Panc1 (cell line): ENCODE results near the gene OGFOD3. TPM values are rescaled to one million over a fixed set of nuclear protein-coding genes. Genes with fewer than 3 reads are reported as not detected.
A peak's percentile ranks its signal among the peaks of the same experiment; 100 is the strongest.

ENCODE experiments used
- ATAC-seq: fragments of 200-7000 bp; cut with Tn5 transposase; 2 replicates; pipeline ENCODE4 v1.9.1; 2020; ENCODE audit warnings: mild to moderate bottlenecking, moderate library complexity
- Bru-seq: library from RNA; stranded (reverse); fragments of 400-500 nt; gene quantifications from one replicate; lab custom pipeline; 2021; lab: Mats Ljungman, UMichigan
- BruChase-seq, 2 experiments: library from RNA; stranded (reverse); fragments of 400-500 nt; gene quantifications; one replicate each; lab custom pipeline; 2021; lab: Mats Ljungman, UMichigan
- BruUV-seq: library from RNA; stranded (reverse); fragments of 400-500 nt; replicated peaks from 2 replicates; lab custom pipeline; 2021; lab: Mats Ljungman, UMichigan
- CTCF ChIA-PET: fragments of 300-600 bp; sonication (Branson Sonifier 250); formaldehyde crosslinking; loops from one replicate; lab custom pipeline; 2022; ENCODE audit warnings: antibody characterized with exemption; lab: Charles Lee
- POLR2A ChIA-PET: fragments of 300-600 bp; sonication (Branson Sonifier 250); formaldehyde crosslinking; loops from one replicate; lab custom pipeline; 2022; ENCODE audit warnings: antibody characterized with exemption; lab: Charles Lee
- DNase-seq: peaks from one replicate; pipeline ENCODE4 v3.0.0-alpha.2; 2010; ENCODE audit warnings: low read depth, low spot score
- H3K27ac ChIP-seq: 2 replicates; pipeline ENCODE4 v1.5.1; 2011; ENCODE audit warnings: mild to moderate bottlenecking, low read length, inconsistent platforms
- H3K27me3 ChIP-seq: fragments of 200-500 bp; sonication (Bioruptor generic); 2 replicates; pipeline ENCODE4 v1.6.0; 2014; ENCODE audit warnings: low read length, inconsistent platforms; ENCODE audit not compliant: control insufficient read depth, insufficient read depth
- H3K36me3 ChIP-seq: fragments of 200-500 bp; sonication (Bioruptor generic); 2 replicates; pipeline ENCODE4 v1.5.1; 2014; ENCODE audit warnings: inconsistent platforms, mild to moderate bottlenecking, low read length, moderate library complexity; ENCODE audit not compliant: control insufficient read depth, insufficient read depth
- H3K4me1 ChIP-seq: 2 replicates; pipeline ENCODE4 v1.5.1; 2011; ENCODE audit warnings: inconsistent platforms, mild to moderate bottlenecking, low read length, moderate library complexity; ENCODE audit not compliant: control insufficient read depth, insufficient read depth
- H3K4me3 ChIP-seq, 2 experiments: 2 replicates each; pipeline ENCODE4 v1.5.1; 2011 to 2012; ENCODE audit warnings: low read depth in 2 of 2, low read length in 2 of 2, mild to moderate bottlenecking in 2 of 2, inconsistent platforms in 1 of 2, moderate library complexity in 1 of 2
- H3K9me3 ChIP-seq: fragments of 200-500 bp; sonication (Bioruptor generic); 2 replicates; pipeline ENCODE4 v1.5.1; 2014; ENCODE audit warnings: low read depth, mild to moderate bottlenecking, inconsistent platforms, low read length, moderate library complexity; ENCODE audit not compliant: control insufficient read depth, insufficient read depth
- CTCF ChIP-seq: fragments of 450-650 bp; IDR thresholded peaks from 2 replicates; pipeline ENCODE4 v1.5.1; 2017; ENCODE audit warnings: mild to moderate bottlenecking
- POLR2AphosphoS5 ChIP-seq: IDR thresholded peaks from 2 replicates; pipeline ENCODE4 v1.6.1; 2012; ENCODE audit warnings: mild to moderate bottlenecking, low read depth, low read length, moderate library complexity
- REST ChIP-seq, 2 experiments: IDR thresholded peaks; 2 replicates each; pipeline ENCODE4 v1.6.1; 2011 to 2012; ENCODE audit warnings: low read depth in 2 of 2, control low read depth in 1 of 2, low read length in 1 of 2, mild to moderate bottlenecking in 1 of 2, moderate library complexity in 1 of 2; ENCODE audit not compliant: insufficient read depth in 1 of 2
- SIN3A ChIP-seq: IDR thresholded peaks from 2 replicates; pipeline ENCODE4 v1.6.1; 2012; ENCODE audit warnings: low read depth, mild to moderate bottlenecking, low read length, moderate library complexity, borderline replicate concordance; ENCODE audit not compliant: insufficient read depth
- TCF7L2 ChIP-seq: IDR thresholded peaks from 2 replicates; pipeline ENCODE4 v1.6.1; 2011; ENCODE audit warnings: mild to moderate bottlenecking, low read depth, low read length, inconsistent platforms
- in situ Hi-C: cut with HindIII; loops from 2 replicates; pipeline ENCODE4 v1.10.0; 2016; ENCODE audit warnings: low sequenced_read_pairs, low pct_unique_long_range_greater_than_20kb
- intact Hi-C: fragments of 100-400 bp; cut with micrococcal nuclease; formaldehyde crosslinking; loops from one replicate; pipeline ENCODE4 v1.10.0; 2022; ENCODE audit not compliant: unreplicated experiment
- long read RNA-seq: library from polyadenylated mRNA; unstranded; transcript quantifications from one replicate; pipeline ENCODE4 v2.0.0, GENCODE V29; 2021; ENCODE audit not compliant: unreplicated experiment
- polyA plus RNA-seq: library from polyadenylated mRNA; unstranded; fragments of >200 nt; gene quantifications from one replicate; pipeline ENCODE4 v1.2.1, GENCODE V29; 2012; ENCODE audit warnings: missing spikeins; ENCODE audit not compliant: insufficient read length
- total RNA-seq: library from RNA; stranded (reverse); gene quantifications from one replicate; pipeline ENCODE4 v1.2.1, GENCODE V29; 2021; ENCODE audit not compliant: unreplicated experiment

The OGFOD3 gene
- total RNA-seq = 53.9 TPM
- polyA plus RNA-seq = 76.1 TPM
- percentile 64 among the genes with signal in this experiment for Bru-seq, nascent RNA
- BruChase-seq, experiment 1, labeled RNA remaining after a 2-hour chase = percentile 65 among the genes with signal in this experiment
- percentile 74 among the genes with signal in this experiment for BruChase-seq, experiment 2, labeled RNA remaining after a 6-hour chase
- long read RNA-seq, full-length matches to known transcripts = 58 of 87 reads
- long read RNA-seq, partial matches to known transcripts = 5 of 87 reads
- long read RNA-seq, other reads (novel, unspliced or antisense) = 24 of 87 reads

GRCh38 chr17:82418001-82418986, at the start of gene OGFOD3, which contains the start of gene HEXD:
OGFOD3 (minus strand) TSS chr17:82418586; CDS start chr17:82418485, 101 bp downstream.
HEXD (plus strand) TSS chr17:82418347; CDS start chr17:82419800, 1,453 bp downstream.
- DNase-seq = no peak
- H3K4me1 ChIP-seq = peaks cover 15% of the 10 kb centered on the region
- POLR2A ChIA-PET = no interaction called here
- intact Hi-C loops (no loop called here), in situ Hi-C loops (loop anchor here (5.0 kb wide), 1 partner anchor 71 kb away; no protein-coding TSS in a partner anchor)
- peak within 1 kb of the TSS; percentile 86 for H3K27ac ChIP-seq
- BruUV-seq = no TSS peak
- no peaks in the 10 kb centered on the region for H3K9me3 ChIP-seq
- H3K36me3 ChIP-seq = peaks cover 3% of the 10 kb centered on the region; the same call in 1 of the 2 replicates
- peak; percentile 94 for ATAC-seq
- H3K4me3 ChIP-seq = peak within 1 kb of the TSS; percentile 86 to 98
- TF ChIP-seq POLR2AphosphoS5 (peak; percentile 96), SIN3A (peak; percentile 95; the same call in 1 of the 2 replicates), REST (IDR thresholded peaks at IDR 0.05; ENCODE audit: insufficient read depth in 1 of 2, low read depth in 2 of 2, low read length in 1 of 2) (peak; percentile 29 to 76; a peak in 2 of 4 replicates), CTCF (no peak), TCF7L2 (no peak)
- no peaks in the 10 kb centered on the region for H3K27me3 ChIP-seq
- CTCF ChIA-PET = interaction anchor here (0.6 to 0.8 kb wide), 3 partner anchors 19 to 113 kb away, joined by 3 to 10 read pairs (median 5); no protein-coding TSS in a partner anchor

GRCh38 chr17:82465023-82465603, 46.7 kb upstream of the OGFOD3 start:
- no peaks in the 10 kb centered on the region for H3K9me3 ChIP-seq
- ChIA-PET CTCF (no interaction called here), POLR2A (no interaction called here)
- no peak overlapping the region for H3K27ac ChIP-seq
- H3K4me1 ChIP-seq = no peaks in the 10 kb centered on the region
- no TSS peak for BruUV-seq
- DNase-seq = no peak
- intact Hi-C loops (no loop called here), in situ Hi-C loops (no loop called here)
- ATAC-seq = peak; percentile 21; the same call in 1 of the 2 replicates
- no peak overlapping the region for H3K4me3 ChIP-seq
- no peaks in the 10 kb centered on the region for H3K27me3 ChIP-seq
- H3K36me3 ChIP-seq = peaks cover 6% of the 10 kb centered on the region
- TF ChIP-seq POLR2AphosphoS5 (no peak), CTCF (no peak), REST (IDR thresholded peaks at IDR 0.05; ENCODE audit: insufficient read depth in 1 of 2, low read depth in 2 of 2, low read length in 1 of 2) (no peak), SIN3A (no peak), TCF7L2 (no peak)
